ENCODE measurements around the gene ADAMTSL3. TPM values are rescaled to one million over a fixed set of nuclear protein-coding genes. Genes with fewer than 3 reads are reported as not detected.

Gene ADAMTSL3
- total RNA-seq, 1 donor = under 0.01 TPM

DNA sequence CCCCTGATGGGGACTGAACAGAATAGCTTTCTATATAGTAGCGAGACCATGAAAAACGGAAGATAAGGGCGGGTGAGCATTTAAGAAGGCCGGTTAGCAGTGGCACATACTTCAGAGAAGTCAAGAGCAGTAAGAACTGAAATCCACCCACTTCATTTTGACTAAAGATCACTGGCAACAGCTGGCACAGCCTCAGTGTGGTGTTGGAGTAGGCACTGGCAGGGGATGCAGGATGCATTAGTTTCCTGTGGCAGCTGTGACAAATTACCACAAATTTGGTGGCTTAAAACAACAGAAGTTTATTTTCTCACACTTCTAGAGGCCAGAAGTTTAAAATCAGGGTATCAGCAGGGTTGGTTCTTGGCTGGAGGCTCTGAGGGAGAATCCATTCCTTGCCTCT, 176.5 kb downstream of the ADAMTSL3 start:
- TF ChIP-seq, protein P1, sequence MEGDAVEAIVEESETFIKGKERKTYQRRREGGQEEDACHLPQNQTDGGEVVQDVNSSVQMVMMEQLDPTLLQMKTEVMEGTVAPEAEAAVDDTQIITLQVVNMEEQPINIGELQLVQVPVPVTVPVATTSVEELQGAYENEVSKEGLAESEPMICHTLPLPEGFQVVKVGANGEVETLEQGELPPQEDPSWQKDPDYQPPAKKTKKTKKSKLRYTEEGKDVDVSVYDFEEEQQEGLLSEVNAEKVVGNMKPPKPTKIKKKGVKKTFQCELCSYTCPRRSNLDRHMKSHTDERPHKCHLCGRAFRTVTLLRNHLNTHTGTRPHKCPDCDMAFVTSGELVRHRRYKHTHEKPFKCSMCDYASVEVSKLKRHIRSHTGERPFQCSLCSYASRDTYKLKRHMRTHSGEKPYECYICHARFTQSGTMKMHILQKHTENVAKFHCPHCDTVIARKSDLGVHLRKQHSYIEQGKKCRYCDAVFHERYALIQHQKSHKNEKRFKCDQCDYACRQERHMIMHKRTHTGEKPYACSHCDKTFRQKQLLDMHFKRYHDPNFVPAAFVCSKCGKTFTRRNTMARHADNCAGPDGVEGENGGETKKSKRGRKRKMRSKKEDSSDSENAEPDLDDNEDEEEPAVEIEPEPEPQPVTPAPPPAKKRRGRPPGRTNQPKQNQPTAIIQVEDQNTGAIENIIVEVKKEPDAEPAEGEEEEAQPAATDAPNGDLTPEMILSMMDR (IDR thresholded peaks at IDR 0.05; ENCODE audit: insufficient read depth, low read depth, low read length) = no peak
- H3K4me3 ChIP-seq (ENCODE audit: low read depth, low read length) = no peak overlapping the region
- DNase-seq (ENCODE audit: low read depth) = no peak

DNA sequence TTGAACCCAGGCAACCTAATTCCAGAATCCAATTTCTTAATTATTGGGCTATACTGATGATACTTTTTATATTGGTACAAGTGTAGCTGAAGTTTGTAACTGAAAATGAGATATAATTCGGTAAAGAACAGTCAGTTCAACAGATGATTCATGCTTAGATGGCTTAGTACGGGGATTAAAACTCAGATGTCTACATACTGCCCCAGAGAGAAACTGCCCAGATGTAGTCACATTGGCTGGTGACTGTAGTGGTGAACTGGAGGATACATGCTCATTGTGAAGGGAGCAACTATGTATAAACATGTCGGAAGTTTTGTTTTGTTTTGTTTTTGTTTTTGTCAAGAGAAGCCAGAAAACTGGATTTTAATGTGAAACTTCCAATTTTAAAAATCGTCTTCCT, 179.6 kb downstream of the ADAMTSL3 start:
- H3K4me3 ChIP-seq (ENCODE audit: low read depth, low read length) = no peak overlapping the region
- DNase-seq (ENCODE audit: low read depth) = no peak
- TF ChIP-seq, protein P1 (IDR thresholded peaks at IDR 0.05; ENCODE audit: insufficient read depth, low read depth, low read length) = no peak

DNA sequence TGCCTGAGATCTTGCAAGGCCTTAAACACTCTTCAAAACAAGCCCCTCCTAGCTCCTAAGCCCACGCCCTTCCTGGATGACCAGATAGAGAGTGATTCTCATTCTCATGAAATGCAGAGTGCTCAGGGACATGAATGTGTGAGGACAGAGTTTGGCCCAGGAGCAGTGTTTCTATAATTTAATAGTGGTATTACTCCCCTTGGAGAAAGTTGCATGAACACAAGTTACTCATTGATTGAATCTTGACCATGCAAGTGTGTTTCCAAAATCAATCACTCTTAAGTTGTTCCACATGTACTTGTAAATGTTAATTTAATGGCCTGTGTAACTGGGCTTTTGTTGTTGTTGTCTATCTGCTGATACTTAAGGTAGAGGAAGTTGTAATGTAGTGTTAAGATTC, 181.6 kb downstream of the ADAMTSL3 start:
- DNase-seq (ENCODE audit: low read depth) = no peak
- TF ChIP-seq, protein P1 (IDR thresholded peaks at IDR 0.05; ENCODE audit: insufficient read depth, low read depth, low read length) = no peak

DNA sequence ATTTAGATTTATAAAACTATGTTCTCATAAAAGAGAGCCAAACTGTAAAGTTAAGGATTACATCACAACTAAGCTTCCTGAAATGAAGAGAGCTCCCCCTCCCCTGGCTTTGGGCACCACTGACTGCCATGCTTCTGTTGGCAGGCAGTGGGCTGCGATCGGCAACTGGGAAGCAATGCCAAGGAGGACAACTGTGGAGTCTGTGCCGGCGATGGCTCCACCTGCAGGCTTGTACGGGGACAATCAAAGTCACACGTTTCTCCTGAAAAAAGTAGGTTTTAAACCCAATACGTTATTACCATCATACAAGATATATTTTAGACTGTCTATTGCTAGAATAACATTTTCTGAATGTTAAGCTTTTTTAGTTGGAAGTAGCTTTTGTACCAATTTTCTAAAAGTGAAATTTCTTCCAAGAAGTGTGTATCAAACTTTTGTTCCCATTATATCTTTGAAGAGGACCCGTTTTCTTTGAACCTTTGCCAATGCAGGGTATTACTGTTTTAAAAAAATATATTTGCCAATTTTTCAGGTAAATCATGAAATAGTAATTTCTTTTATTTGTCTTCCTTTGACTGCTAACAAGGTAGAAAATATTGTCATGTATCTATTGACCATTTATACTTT, 184.1 kb downstream of the ADAMTSL3 start:
- no peak for DNase-seq (ENCODE audit: low read depth)
- H3K4me3 ChIP-seq (ENCODE audit: low read depth, low read length) = no peak overlapping the region
- TF ChIP-seq, protein P1 (IDR thresholded peaks at IDR 0.05; ENCODE audit: insufficient read depth, low read depth, low read length) = peak; percentile 52

More for the DNA sequence above, 181.6 kb downstream of the ADAMTSL3 start:
- no peak overlapping the region for H3K4me3 ChIP-seq (ENCODE audit: low read depth, low read length)

DNA sequence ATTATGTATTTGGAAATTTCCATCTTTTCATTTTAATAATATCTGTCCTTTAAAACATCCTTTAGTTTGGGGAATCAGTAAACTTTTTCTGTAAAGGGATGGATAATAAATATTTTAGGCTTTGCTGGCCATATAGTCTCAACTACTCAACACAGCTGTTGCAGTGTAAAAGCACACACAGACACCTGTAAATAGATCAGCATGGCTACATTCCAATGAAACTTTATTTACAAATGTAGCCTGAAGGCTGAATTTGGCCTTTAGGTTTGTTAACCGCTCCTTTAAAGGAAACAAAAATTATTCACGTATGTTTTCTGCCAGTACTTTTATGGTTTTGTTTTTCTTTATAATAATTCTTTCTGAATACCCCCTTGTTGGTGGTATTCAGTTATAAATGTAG, 184.8 kb downstream of the ADAMTSL3 start:
- H3K4me3 ChIP-seq (ENCODE audit: low read depth, low read length) = no peak overlapping the region
- DNase-seq (ENCODE audit: low read depth) = no peak
- TF ChIP-seq, protein P1 (IDR thresholded peaks at IDR 0.05; ENCODE audit: insufficient read depth, low read depth, low read length) = no peak

DNA sequence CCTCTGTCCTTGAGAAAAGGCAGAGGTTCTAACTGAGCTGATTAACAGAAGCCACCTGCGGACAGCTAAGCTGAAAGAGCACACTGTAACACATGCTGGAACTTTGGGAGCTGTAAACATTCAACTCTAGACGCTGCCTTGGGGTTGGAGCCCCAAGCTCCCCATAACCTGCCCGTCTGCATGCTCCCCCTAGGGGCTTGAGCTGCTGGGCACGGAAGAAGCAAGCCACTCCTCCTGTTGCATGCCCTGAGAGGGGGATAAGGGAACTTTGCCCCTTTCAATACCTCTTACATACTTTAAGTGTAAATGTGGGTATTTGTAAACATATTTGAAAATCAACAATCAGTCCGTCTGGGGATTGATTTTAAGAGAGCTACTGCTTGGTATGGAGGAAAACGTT, 188.4 kb downstream of the ADAMTSL3 start:
- DNase-seq (ENCODE audit: low read depth) = no peak
- TF ChIP-seq, protein P1 (IDR thresholded peaks at IDR 0.05; ENCODE audit: insufficient read depth, low read depth, low read length) = no peak
- no peak overlapping the region for H3K4me3 ChIP-seq (ENCODE audit: low read depth, low read length)

DNA sequence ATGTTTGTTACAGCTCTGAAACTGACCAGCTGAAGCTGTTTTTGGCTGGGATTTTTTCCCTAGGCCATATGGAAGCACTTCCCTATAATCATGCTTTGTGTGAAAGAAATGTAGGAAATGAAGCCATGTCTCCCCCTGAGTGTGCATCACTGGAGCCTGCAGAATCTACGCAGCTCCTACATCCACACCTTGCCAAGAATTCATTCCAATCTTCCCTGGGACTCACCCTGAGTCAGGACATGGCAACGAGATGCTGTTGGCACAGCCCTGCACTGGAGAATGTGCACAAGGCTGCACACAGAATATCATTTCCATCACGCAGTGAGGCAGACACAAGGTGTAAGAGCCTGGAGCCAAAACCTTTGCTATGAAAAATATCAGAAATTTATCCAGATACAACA, 189.5 kb downstream of the ADAMTSL3 start:
- DNase-seq (ENCODE audit: low read depth) = no peak
- TF ChIP-seq, protein P1 (IDR thresholded peaks at IDR 0.05; ENCODE audit: insufficient read depth, low read depth, low read length) = no peak

More for the DNA sequence above, 189.5 kb downstream of the ADAMTSL3 start:
- H3K4me3 ChIP-seq (ENCODE audit: low read depth, low read length) = no peak overlapping the region

All from fibroblast of villous mesenchyme (primary cell).